A172 (cell line): Measurements from ENCODE around the gene SLC2A9. TPM values are rescaled to one million over a fixed set of nuclear protein-coding genes. Genes with fewer than 3 reads are reported as not detected.

Source experiments
- DNase-seq: peaks from one replicate; pipeline ENCODE4 v3.0.0-alpha.2; 2015; ENCODE audit warnings: low spot score
- total RNA-seq: library from RNA; depleted of rRNA; stranded (reverse); fragments of >200 nt; shearing (Covaris generic); gene quantifications from 2 replicates; pipeline ENCODE4 v1.2.3, GENCODE V29; 2014

The SLC2A9 gene
- total RNA-seq, 1 experiment from 2014 or later: not detected

DNA sequence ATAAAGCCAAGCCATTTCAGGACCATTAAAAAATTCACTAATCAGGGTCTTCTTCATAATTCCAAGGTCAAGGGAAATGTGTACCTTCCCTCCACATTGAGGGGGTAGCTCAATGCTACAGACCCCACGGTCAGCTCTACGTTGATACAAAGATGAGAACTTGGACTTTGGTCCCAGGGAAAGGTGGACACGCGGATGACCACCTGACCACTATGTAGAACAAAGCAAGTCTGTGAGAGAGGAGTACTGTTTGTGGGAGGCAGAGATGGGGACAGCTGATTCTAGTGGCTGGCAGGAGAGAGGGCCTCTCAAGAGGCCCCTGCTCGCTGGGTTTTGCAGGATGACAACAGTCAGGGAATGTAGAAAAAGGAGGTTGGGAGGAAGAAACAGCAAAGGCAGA lies 58.0 kb downstream of the SLC2A9 start:
- no peak for DNase-seq

DNA sequence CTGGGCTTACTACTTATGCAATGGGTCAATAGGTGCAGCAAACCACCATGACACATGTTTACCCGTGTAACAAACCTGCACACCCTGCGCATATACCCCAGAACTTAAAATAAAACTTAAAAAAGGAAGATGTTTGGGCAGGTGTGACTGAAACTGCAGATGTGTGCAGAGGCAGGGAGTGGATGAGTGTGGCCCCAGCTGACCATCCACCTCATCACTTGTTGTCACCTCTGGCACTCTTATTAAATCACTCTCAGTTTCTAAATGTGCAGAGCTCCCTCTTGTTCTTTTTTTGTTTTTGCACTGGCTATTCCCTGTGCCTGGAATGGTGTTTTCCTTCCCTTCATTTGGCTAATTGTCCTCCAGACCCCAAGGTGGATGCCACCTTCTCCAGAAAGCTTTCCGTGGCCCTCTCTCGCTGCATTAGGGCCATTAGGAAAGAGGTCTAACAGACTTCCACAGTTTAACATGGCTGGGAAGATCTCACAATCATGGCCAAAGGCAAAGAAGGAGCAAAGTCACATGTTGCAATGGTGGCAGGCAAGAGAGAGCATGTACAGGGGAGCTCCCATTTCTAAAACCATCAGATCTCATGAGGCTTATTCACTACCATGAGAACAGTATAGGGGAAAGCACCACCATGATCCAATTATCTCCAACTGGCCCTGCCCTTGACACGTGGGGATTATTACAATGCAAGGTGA lies 58.5 kb downstream of the SLC2A9 start:
- no peak for DNase-seq

DNA sequence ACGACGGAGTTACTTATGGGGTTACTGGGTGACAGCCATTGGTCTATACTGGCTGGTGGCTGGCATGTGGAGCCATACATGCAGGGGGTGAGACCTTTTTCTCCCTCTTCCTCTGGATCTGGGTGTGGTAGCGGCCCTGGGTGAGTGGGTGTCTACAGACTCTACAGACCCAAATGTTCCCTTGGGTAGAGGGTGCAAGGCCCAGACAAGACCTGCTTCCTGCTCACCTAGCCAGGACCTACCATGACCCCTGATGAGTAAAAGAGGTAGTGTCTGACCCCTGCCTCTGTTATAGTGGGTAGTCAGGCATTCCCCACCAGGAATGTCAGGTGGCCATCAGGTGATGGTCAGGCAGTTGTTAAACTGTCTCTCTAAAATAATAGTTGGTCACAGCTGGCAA lies 66.8 kb downstream of the SLC2A9 start:
- no peak for DNase-seq

DNA sequence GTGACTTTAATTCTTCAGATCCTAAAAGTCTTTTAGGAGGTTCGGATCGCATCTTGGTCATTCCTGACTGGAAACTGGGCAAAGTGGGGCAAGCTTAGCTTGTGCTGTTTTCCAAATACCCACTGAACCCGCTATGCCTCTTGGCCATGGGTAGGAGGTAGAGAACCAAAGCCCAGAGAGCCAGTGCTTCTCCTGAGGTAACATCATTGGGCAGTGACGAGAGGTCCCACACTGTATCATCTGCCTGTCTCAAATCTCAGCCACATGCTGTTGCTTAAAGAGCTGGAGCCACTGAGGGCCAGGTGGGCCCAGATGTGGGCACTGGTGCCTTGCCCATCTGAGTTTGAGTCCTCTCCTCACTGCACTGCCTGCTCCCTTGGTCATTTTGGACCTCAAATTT lies 68.2 kb downstream of the SLC2A9 start:
- no peak for DNase-seq

DNA sequence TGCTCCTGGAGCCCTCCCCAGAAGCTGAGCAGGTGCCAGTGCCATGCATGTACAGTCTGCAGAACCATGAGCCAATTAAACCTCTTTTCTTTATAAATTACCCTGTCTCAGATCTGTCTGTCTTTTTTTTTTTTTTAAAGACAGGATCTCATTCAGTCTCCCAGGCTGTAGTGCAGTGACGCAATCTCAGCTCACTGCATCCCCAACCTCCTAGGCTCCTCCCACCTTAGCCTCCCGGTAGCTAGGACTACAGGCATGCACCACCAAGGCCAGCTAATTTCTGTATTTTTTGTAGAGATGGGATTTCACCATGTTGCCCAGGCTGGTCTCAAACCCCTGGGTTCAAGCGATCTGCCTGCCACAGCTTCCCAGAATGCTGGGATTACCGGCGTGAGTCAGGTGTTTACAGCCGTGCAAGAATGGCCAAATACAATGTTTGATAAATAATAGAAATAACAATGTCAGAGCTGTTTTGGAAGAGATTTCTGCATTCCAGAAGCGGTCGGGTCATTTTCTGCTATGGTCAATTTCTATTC lies 68.8 kb downstream of the SLC2A9 start:
- no peak for DNase-seq

DNA sequence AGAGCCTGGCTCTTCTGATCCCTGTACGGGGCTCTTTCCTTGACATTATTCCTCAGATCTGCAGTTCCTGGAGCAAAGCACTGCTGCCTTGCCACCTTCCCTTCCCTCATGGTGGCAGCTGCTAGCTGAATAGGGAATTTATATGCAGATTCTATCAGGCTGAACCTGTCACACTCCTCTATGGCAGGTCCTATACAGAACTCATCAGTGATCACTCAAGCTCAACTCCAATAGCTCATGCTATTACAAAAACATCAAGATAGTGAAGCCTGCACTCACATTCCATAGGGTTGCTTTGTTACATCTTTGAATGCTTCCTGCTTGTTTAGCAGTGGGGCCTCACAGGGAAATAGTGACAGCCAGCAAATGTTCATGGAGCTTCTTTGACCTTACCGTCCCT lies 71.7 kb downstream of the SLC2A9 start:
- no peak for DNase-seq

DNA sequence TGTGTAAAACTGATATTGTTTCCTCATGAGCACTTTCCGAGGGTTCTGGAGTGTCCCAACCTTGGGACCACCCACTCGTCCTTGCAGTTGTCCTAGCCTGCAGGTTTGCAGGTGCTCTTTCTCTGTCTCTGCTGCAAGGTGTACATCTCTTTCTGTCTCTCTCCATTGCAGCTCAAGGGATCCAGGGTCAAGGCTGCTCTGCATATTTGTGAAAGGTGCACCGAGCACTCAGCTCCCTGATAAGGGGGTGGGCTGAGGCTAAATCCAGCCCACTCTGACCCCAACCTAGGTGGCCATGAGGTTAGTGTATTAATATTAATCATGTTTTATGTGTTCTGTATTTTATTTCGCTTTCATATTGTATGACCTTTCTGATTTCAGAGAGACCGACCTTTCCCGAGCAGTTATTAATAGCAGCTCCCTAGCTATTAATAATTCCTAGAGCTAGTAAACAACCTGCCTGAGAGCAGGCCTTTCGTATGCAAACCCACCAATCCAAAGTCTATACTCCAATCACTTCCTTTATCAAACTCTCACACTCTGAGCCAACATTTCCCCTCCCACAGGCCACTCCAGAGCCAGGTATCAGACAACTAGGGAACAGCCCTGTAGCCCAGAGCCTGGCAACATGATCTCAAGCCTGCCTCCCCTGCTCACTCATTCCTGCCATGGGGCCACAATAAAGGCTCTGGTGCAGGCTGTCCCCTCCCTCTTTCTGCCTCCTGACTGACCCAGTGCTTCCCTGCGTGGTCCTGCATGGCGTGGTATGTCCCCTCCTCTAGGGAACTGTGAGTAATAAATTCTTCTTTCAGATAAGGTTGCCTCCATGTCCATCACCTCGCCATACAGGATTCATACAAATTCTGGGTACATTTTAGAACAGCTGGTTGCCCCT lies 73.9 kb downstream of the SLC2A9 start:
- no peak for DNase-seq

DNA sequence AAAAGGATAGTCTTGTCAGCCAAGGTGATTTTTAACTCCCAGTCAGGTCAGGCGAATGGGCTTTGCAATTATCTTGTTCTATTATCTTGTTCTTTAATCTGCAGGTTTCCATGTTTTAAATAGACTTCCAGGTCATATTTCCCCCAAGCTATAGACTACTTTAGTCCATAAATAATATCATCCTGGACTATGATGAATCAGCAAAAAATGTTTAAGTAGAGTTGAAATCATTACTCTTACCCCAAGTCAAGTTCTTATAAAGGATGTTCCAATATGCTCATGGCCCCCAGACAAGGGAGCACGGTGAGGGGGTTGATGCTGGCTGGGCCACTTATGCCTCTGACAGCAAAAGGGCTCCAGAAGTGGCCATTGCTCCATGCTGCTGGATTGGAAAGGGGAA lies 75.1 kb downstream of the SLC2A9 start:
- no peak for DNase-seq

DNA sequence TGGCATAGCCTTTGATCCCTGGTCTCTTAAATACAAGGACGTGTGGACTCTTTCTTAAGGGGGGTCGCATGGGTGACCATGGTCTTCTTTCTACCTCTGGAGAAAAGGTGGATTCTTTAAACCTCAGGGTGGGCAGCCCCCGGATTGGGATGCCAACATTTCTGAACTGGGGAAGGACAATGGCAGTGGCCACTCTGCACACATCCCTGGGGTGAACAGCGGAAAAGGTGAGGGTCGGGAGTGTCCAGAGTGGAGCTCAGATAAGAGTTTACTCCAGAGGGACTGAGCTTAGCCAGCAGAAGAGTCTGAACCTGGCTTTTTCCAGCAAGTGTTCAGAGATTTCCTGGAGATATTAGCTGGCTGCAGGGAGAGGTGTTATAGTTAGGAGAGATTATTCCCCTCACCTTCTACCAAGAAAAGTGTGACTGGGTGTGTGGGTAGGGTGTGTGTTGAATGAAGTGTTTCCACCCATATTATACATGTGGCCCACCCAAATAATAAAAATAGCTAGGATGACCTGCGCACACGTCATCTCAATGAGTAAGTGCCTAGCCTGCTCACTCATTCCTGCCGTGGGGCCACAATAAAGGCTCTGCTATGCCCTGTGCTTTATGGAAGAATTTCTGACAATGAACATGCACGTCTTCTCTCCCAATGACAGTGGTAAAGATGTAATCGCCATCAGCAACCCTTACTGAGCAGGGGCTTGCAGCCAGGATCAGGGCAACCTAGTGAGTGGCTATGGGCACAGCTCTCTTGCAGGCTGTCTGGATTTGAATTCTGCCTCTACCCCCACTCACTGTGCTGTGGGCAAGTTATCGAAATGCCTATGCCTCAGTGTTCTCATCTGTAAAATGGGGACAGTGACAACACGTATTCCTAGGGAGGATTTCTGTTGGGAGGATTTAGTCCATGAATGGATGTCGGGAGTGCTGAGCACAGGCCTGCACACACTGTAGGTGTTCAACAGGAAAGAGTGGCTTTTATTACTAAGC lies 76.6 kb downstream of the SLC2A9 start:
- peak; percentile 13 for DNase-seq

DNA sequence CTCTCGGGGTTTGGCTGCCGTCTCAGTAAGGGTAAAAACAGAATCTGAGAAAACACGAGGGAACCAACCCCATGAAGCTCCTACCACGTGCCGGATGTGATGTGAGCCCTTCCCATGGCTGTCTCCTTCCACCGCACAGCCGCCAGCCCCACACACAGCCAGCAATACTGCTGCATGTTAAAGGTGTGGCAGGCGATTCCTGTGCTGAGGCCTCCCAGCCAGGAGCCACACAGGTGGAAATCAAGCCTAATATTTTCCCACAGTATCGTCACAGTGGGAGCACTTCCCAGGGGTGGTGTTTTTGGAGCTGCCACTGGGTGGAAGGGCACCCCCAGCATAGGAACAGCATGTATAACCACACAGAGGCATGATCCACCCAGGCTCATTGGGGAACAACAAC lies 77.5 kb downstream of the SLC2A9 start:
- no peak for DNase-seq

DNA sequence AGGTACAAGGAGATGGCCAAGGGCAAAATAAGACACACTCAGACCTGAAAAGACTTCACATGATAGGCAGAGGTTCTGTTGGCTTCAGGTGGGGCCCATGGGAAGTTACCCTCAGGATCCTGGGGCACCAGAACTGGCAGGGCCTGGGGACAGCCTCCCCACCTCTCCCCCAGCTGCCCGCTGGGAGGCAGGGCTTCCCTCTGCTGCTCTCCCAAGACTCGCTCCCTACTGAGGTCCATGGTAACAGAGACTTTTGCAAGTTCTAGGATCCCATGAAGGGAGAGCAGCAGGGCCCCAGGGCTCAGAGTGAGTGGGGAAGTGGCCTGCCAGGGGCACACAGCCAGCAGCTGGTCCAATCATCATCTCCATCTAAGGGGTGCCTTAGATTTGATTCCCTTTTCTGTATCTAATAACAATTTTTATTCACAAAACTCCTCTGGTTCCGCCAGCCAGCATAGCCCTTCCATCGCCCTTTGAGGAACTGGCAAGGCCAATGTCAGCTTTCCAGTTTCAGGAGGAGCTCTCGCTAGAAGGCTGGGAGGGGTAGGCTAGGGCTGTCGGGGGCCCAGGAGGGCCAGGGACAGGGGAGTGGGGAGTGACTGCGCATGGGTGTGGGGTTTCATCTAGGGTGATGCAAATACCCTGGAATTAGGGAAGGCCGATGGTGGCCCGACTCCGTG lies 78.2 kb downstream of the SLC2A9 start:
- DNase-seq: no peak

DNA sequence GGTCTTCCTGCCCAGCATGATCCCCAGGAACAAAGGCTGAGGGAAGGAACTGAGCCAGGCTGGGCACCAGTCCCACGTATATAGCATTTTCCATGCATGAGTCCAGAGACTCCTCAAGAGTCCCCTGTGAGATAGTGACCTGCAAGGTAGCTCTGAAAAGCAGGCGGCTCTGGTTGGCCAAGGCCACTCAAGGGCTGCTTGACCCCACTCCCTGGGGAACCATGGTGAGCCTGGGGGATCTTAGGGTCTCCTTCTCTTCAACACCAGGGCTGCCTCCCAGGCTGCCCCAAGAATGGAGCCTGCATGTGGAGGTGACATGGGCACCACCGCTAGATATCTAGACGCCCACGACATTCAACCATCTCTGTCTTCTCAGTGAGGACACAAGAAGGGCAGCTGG lies 79.2 kb downstream of the SLC2A9 start:
- DNase-seq: no peak

DNA sequence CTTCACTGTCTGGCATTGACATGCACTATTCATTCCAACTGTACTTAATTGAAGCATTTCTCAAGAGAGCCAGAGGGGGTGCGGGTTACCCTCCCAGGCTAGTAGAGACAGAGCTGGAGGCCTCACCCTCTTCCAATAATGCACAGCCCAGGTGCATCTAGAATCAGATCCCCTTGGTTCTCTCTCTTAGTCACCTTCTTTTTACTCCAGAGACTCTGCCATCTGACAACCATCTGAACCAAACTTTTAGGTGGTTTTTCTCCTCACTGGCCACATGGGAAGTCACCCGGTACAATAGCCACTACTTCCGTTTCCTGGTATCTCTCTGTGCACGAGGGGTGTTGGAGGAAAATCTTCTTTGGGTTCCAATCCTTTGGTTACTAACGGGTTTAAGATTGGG lies 81.3 kb downstream of the SLC2A9 start:
- DNase-seq: no peak

DNA sequence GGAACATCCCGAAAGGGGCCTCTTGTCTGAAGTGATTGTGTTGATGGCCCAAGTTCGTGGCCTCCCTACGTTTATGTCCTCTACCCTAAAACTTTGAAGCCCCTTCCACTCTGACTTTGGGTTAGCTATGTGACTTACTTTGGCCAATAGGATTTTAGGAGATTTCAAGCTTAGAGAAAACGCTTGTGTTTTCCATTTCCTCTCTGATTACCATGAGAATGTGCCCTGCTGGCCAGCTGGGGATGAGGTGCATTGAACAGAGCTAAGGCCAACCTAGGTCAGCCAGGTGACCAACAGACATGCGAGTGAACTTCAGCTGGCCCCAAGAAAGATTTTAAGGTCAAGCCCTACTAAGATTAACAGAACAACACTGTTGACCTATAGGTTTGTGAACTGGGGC lies 82.4 kb downstream of the SLC2A9 start:
- DNase-seq: no peak

DNA sequence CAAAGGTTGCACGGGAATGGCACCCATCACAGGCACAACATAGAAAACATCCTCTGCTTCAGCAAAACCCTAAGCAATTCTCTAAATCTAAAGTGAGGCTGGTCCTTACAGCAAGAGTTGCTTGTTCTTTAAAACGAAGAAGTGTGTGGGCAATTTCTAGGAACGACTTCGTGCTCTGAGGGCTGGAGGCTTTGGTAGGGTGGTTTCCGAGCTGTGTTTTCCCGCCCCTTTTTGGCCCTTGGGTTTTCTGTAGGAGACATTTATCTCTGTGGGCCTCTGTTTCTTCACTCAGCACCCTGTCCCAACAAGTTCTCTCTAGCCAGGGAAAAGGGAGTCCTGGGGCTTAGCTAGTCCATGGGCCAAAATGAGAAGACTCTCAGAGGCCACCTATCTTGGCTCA lies 84.2 kb downstream of the SLC2A9 start:
- no peak for DNase-seq

DNA sequence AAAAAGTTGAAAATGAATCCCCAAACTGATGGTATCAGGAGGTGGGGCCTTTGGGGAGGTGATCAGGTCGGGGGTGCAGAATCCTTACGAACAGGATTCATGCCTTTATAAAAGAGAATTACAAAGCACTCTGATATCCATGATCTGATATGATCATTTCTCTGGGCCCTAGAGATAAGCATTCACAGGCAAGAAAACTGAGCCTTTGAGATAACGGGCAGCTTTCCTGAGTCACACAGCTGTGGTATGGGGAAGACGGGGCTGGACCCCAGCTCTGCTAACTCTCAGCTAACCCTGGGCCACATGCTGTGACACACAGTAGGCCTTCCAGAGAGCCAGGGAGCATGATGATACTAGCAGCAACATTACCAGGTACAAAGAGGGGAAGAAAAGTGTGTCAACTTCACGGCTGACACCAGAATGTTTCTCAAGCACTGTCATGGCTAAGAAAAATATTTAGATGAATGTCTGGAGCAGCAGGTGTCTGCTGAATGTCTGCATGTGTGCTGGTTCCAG lies 85.1 kb downstream of the SLC2A9 start:
- no peak for DNase-seq

DNA sequence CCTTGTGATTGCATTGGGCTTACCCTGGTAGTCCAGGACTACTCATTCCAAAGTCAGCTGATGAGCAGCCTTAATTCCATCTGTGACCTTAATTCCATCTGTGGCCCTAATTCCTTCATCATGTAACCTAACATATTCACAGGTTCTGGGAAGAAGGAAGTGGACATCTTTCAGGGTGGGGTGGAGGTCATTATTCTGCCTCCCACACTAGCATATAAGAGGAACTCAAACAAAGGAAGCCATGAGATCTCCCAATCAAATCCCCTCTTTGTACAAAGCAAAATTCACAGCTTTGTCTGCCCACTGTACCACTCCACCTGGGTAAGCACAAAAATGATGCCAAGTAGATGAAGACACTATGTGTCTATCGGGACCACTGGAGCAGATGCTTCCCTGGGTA lies 87.3 kb downstream of the SLC2A9 start:
- DNase-seq: no peak

DNA sequence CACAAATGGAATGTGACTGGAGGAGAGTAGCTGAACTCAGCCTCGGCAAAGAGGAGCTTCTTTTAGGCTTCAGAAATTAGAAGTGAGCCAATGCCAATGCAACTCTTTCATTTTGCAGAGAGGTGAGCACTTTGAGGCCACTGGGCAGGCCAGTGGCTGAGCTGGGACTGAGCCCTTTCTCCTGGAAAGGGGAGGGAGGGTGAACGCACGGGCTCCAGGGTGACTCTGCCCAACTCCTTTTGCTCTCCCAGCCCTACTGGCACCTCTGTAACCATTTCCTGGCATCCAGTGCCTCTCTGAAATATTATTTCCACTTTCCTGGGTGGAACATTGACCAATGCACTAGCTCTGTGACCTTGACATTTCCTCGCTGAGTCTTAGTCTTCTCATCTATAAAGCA lies 88.1 kb downstream of the SLC2A9 start:
- no peak for DNase-seq

DNA sequence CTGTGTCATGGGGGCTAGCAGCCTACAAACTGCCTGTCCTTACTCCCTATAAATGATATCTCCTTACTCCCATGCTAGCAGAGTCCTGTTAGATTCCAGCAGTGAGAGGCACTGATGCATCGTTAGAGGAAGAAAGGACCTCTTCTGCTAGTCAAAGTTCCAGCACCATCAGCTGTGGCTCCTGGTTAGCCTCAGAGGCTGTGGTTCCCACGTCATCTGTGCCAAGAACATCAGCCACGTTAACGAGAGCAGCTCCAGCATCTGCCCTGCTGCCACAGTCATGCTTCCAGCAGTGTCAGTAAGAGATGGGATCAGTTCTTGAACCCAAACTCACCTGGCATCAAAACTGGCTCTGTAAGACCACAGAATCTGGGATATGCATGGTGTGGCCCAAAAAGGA lies 88.5 kb downstream of the SLC2A9 start:
- no peak for DNase-seq

DNA sequence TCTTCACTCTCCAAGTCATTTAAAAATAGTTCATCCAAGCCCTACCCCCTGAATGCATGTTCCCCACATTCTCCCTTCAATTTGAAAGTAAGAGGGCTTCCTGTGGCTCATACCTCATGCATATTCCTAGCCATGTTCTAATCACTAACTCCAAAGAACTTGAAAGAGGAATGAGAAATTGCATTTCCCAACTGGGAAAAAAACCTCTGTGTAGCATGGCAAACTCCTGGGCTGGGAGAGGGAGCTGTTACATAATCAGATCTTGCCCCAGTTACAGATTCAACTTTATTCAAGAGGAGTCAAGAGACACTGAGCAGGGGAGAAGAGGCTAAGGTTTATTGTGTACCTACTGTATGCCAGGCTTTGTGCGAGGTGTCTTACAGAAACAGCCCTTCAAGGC lies 90.2 kb downstream of the SLC2A9 start:
- DNase-seq: no peak

DNA sequence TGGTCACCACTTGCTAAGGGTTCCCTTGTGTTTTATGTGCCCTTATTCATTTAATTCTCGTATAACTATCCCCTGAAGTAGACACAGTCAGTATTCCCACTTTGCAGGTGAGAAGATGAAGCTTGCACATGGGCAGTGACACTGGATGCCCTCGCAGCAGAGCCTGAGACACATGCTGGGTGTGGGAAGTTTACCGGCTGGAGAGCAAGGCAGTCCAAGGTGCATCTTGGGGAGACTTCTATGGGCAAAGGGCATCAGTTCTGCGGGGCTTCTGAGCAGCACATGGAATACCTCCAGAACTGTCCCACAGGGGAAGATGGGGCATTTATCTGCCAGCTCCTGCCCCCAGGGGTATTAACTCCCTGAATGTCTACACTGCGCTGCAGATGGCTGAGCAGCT lies 92.2 kb downstream of the SLC2A9 start:
- DNase-seq: no peak
